Measurements from ENCODE around the gene MTARC1. TPM values are rescaled to one million over a fixed set of nuclear protein-coding genes. Genes with fewer than 3 reads are reported as not detected.

Gene MTARC1
- total and polyA plus RNA-seq, 10 of the 15 experiments (the other 5 are each of a cell fraction or from before 2014, with no cell fraction given) = 0.23 to 1.5 (median 0.48) TPM

- no peak for TF ChIP-seq NFIC (IDR thresholded peaks at IDR 0.05; ENCODE audit: low read depth, low read length)
- TF ChIP-seq, protein P1, sequence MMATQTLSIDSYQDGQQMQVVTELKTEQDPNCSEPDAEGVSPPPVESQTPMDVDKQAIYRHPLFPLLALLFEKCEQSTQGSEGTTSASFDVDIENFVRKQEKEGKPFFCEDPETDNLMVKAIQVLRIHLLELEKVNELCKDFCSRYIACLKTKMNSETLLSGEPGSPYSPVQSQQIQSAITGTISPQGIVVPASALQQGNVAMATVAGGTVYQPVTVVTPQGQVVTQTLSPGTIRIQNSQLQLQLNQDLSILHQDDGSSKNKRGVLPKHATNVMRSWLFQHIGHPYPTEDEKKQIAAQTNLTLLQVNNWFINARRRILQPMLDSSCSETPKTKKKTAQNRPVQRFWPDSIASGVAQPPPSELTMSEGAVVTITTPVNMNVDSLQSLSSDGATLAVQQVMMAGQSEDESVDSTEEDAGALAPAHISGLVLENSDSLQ (IDR thresholded peaks at IDR 0.05) = no peak
- TF ChIP-seq RELA (IDR thresholded peaks at IDR 0.05; ENCODE audit: borderline replicate concordance, partially characterized antibody) = no peak
- TF ChIP-seq CBFB (IDR thresholded peaks at IDR 0.05; ENCODE audit: low read depth) = no peak
- no peak for TF ChIP-seq ZNF622 (IDR thresholded peaks at IDR 0.05)
- no peak for TF ChIP-seq IRF5 (IDR thresholded peaks at IDR 0.05; ENCODE audit: borderline replicate concordance)
- no peak for TF ChIP-seq NR2F1 (conservative IDR thresholded peaks at IDR 0.05)
- TF ChIP-seq FOS (IDR thresholded peaks at IDR 0.05; ENCODE audit: borderline replicate concordance, extremely low read depth, insufficient read length) = no peak
- no peak for TF ChIP-seq SIN3A (IDR thresholded peaks at IDR 0.05; ENCODE audit: low read depth, low read length)
- TF ChIP-seq POLR2AphosphoS2 (IDR thresholded peaks at IDR 0.05; ENCODE audit: low read depth, low read length) = no peak
- no peak for TF ChIP-seq POU2F2 (IDR thresholded peaks at IDR 0.05; ENCODE audit: borderline replicate concordance, low read depth, low read length)
- no peak for TF ChIP-seq ZNF24 (IDR thresholded peaks at IDR 0.05)
- TF ChIP-seq ZNF384 (IDR thresholded peaks at IDR 0.05; ENCODE audit: borderline replicate concordance, low read depth, low read length) = no peak
- no peak for TF ChIP-seq EP300 (IDR thresholded peaks at IDR 0.05; ENCODE audit: borderline replicate concordance in 1 of 2, control insufficient read depth in 1 of 2, low read depth in 2 of 2, low read length in 2 of 2)
- TF ChIP-seq IRF4 (IDR thresholded peaks at IDR 0.05; ENCODE audit: low read depth, low read length) = no peak
- TF ChIP-seq TCF7 (IDR thresholded peaks at IDR 0.05; ENCODE audit: borderline replicate concordance) = no peak
- Histone ChIP-seq H3K79me2 (ENCODE audit: control insufficient read depth, insufficient read depth, low read length) (no peaks in the 10 kb centered on the region), H3K9ac (ENCODE audit: control insufficient read depth, insufficient read depth, low read length) (no peak overlapping the region), H3K27me3 (replicated peaks in 1 of 2; ENCODE audit: control insufficient read depth in 2 of 2, insufficient read depth in 2 of 2, low read length in 1 of 2) (no peaks in the 10 kb centered on the region), H3K27ac (ENCODE audit: control insufficient read depth, insufficient read depth) (no peak overlapping the region), H3K9me3 (replicated peaks; ENCODE audit: control insufficient read depth, insufficient read depth, low read length) (no peaks in the 10 kb centered on the region), H2AFZ (ENCODE audit: control insufficient read depth, low read depth, low read length) (no peak overlapping the region), H3K36me3 (ENCODE audit: control insufficient read depth in 2 of 2, insufficient read depth in 2 of 2, low read length in 1 of 2) (no peaks in the 10 kb centered on the region), H3K4me1 (ENCODE audit: control insufficient read depth, insufficient read depth, low read length) (no peaks in the 10 kb centered on the region), H3K4me3 (no peak overlapping the region), H3K4me2 (ENCODE audit: control insufficient read depth, insufficient read depth) (no peak overlapping the region), H4K20me1 (ENCODE audit: control insufficient read depth, insufficient read depth) (no peaks in the 10 kb centered on the region)
- SMC1A ChIA-PET (ENCODE audit: uncharacterized antibody, unreplicated experiment) = no interaction called here
- intact Hi-C loops (cut with micrococcal nuclease; ENCODE audit: unreplicated experiment) = no loop called here
- no peak for DNase-seq (ENCODE audit: low read depth, low spot score)
- in situ Hi-C loops (cut with MboI) = no loop called here
- no peak for FAIRE-seq
- 0% methylated on average over 1 of the region's 1 CpG for WGBS (ENCODE audit: insufficient coverage, insufficient replicate concordance, low lambda C conversion rate, missing lambda C conversion rate)
- BruUV-seq (replicated peaks) = no TSS peak
- RAD21 ChIA-PET (ENCODE audit: unreplicated experiment) = no interaction called here
- POLR2A ChIA-PET = no interaction called here
- CTCF ChIA-PET = interaction anchor here (0.9 kb wide), 1 partner anchor 11 kb away, joined by 3 read pairs; no protein-coding TSS in a partner anchor
- ATAC-seq = no peak
These were observed 31.2 kb downstream of the MTARC1 start for GRCh38 chr1:220817907-220818306.

All from GM12878 (cell line).